Activated CD8-positive, alpha-beta memory T cell treated with anti-CD3 and anti-CD28 coated beads, Interleukin-2, amount 50 U/mL, for 1 hour (primary cell): ENCODE measurements around the gene PODNL1.

ENCODE experiments used
- DNase-seq: peaks from one replicate; pipeline ENCODE4 v3.0.0-alpha.2; 2020; ENCODE audit errors: extremely low read depth

Gene PODNL1

GRCh38 chr19:13958043-13958442, 19.8 kb upstream of the PODNL1 start:
- DNase-seq, result no peak

DNA sequence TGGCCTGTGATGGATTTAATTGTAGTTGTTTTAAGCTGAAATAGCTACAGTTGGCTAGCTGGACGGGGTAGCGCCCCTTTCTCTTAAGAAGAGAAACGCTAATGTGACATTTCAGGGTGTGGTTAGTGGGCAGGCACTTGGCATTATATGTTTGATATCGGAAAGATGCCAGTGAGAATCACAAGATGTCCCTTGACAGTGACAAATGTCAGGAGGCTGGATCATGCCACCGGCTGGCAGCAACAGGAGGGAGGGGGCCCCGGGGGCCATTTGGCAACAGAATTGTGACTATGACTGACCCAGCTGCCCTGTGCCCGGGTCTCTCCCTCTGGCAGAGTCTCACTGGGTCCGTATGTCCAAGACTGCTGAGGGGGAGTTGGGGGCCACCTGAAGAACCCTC, 18.8 kb upstream of the PODNL1 start:
- DNase-seq, result no peak

GRCh38 chr19:13956365-13956744, 18.1 kb upstream of the PODNL1 start:
- no peak for DNase-seq

GRCh38 chr19:13955662-13956364, 17.6 kb upstream of the PODNL1 start:
- DNase-seq, result no peak

- DNase-seq, result no peak
Measured at GRCh38 chr19:13954185-13954584, 16.0 kb upstream of the PODNL1 start.

GRCh38 chr19:13952931-13953531, 14.8 kb upstream of the PODNL1 start:
- no peak for DNase-seq

DNA sequence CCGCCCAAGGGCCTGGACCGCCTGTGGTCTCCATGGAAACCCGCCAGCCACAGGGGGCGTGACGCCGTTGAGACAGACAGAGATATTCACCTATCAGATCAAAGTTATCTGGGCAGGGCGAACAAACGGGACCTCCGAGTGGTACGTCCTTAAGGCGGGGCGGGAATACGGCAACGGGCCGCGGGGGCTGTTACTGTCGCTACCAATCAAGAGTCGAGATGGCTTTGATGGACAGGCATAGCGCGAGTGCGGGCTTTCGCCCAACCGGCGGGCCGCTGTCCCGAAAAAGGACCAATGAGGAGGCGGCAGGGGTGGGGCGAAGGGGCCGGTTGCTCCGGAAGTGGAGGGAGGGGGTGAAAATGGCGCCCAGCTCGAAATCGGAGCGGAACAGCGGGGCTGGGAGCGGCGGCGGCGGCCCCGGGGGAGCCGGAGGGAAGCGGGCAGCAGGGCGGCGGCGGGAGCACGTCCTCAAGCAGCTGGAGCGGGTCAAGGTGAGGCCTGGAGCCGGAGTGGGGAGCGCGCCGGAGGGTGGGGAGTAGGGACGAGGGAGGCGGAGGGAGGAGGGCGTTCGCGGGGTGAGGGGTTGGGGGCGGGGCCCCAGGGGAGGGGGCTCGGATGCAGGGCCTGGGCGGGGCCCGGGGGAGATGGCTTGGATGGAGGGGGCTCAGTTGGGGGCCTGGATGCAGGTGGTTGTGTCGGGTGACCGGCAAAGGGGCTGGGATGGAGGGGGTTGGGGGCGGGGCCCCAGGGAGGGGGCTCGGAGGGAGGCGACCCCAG, 14.1 kb upstream of the PODNL1 start, which contains the start of gene DCAF15:
DCAF15 (plus strand) TSS at position 356 of the 777 bp plus-strand sequence; CDS start at position 360, 4 bp downstream.
- DNase-seq, result peak; percentile 98

DNA sequence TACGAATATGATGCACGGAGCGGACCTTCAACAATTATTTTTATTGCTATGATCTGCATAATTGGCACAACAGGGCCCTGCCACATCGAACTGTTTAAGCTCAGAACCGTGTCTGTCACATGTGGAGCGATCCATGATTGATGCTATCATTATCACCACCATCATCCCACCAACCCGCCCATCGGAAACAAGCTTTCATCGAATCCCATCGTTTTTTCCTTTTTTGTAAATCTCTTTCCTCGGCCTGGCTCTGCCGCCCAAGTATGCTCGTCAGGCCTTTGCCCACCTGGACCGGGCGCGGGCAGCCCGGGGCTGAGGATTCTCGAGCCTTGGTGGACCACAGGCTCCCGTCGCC, 13.6 kb upstream of the PODNL1 start:
- no peak for DNase-seq

- no peak for DNase-seq
Measured at GRCh38 chr19:13951043-13951442, 12.8 kb upstream of the PODNL1 start.

DNA sequence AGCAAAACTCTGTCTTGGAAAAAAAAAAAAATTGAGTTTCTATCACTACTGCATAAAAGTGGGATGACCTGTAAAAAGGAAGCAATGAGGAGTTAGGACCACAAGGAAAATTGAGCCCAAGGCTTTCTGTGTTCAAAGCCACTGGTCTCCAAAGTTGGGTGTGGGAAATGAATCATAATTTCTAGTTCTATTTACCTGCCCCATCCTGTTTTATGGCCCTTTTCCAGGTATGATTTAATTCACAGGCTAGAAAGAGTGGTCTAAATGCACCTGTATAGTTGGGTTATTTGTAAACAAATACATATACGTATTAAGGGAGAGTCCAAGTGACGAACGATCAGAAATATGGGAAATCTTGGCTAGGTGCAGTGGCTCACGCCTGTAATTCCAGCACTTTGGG, 8.2 kb upstream of the PODNL1 start:
- DNase-seq, result no peak

DNA sequence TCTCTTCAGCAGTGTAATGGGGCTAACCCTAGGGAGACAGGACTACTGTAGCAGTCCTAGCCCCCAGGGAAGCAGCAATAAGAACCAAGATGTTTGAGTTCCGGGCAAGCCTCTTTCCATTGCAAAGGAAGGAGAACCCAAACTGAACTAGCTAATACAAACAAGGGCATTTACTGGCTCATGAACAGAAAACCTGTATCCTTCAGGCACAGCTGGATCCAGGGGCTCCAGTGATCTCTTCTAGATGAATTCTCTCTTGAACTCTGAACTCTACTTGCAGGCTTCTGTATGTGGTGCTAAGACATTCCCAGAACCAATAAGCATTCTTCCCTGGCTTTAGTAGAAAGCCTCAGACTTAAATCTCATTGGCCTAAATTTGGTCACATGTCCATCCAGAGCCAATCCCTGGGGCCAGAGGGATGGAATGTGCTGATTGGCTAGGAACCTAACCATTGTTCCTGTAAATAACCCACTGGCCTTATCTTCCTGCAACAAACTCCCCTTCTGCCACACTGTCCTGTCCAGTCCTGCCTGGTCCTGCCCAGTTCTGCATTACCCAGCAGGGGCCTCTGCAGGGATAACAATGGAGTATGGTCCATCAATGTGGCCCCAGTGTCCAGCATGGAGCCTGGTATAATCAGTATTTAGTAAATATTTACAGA, 3.9 kb upstream of the PODNL1 start:
- DNase-seq, result no peak

DNA sequence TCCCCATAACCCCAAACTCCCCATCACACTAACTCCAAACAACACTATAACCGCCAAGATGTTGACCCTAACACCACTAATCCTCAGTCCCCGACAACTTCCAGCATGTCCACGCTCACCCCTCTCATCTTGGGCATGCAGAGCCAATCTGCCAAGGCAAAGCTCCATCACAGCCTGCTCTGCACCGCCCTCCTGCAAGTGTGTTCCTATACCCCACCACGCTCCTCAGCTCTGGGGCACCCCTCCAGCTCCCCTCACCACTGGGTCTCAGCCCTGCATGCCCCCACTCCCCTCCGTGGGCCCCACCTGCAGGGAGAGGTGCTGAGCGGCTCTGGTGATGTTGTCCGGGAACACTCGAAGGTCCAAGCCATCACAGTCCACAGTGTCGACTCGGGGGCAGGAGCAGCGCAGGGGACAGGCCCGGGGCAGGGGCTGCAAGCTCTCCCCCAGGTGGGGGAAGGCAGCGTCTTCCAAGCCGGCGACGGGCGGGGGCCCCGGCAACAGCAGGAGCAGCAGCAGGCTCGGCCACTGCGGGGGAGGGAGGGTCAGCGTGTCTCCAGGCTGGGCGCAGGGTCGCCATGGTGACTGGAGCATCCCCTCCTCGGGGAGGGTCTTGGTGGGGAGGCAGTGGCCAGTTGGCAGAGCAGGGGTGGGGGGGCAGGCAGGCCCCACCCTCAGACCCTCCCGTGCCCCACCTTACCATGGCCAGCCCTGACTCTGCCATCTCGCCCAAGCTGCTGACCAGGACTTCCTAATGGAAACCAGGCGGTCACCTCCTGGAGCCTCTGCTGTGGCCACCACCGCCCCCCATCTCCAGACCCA, 527 bp downstream of the PODNL1 start:
- DNase-seq, result no peak

DNA sequence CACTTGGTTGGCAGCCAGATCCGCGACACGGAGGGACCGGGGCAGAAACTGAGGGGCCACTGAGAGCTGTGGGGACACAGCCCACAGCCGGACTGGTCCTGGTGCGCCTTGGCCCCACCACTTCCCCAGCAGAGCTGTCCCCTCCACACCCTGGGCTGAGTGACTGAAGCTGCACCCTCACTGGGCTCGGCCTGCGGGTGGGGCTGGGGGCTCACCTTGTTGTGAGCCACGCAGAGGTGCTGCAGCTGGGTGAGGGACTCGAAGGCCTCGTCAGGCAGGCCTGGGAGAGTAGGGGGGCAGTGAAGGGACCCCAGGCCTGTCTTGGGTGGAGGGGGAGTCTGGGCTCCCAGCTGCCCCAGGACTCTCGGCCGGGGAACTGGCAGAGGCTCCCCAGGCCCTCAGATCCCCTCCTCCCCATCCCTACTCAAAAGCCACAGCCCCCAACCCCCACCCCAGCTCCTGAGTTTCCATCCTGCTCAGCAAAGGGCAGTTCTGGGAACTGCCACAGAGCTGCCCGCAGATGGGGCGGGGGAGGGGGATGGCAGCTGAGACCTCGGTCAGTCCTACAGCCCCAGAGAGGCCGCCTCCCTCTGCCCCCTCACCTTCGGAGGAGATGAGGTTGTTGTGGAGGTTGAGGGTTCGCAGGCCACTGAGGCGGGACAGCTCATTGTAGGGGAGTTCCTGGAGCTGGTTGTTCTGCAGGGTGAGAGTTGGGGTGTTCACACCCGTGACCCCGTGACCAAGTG, 2.3 kb downstream of the PODNL1 start:
- no peak for DNase-seq

DNA sequence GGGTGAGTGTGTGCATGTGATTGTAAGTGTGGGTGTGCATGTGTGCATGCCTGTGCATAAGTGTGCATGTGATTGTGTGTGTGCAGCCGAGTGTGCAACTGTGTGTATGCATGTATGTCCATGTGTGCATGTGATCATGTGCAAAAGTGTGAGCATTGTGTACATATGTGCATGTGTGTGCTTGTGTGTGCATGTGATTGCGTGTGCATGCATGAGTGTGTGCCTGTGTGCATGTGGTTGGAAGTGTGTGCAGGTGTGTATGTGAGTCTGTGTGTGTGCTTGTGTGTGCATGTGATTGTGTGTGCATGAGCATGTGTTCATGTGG, 3.5 kb downstream of the PODNL1 start:
- no peak for DNase-seq

GRCh38 chr19:13932911-13933393, 5.3 kb downstream of the PODNL1 start:
- DNase-seq, result no peak

- no peak for DNase-seq
Measured at GRCh38 chr19:13932149-13932637, 6.0 kb downstream of the PODNL1 start.

DNA sequence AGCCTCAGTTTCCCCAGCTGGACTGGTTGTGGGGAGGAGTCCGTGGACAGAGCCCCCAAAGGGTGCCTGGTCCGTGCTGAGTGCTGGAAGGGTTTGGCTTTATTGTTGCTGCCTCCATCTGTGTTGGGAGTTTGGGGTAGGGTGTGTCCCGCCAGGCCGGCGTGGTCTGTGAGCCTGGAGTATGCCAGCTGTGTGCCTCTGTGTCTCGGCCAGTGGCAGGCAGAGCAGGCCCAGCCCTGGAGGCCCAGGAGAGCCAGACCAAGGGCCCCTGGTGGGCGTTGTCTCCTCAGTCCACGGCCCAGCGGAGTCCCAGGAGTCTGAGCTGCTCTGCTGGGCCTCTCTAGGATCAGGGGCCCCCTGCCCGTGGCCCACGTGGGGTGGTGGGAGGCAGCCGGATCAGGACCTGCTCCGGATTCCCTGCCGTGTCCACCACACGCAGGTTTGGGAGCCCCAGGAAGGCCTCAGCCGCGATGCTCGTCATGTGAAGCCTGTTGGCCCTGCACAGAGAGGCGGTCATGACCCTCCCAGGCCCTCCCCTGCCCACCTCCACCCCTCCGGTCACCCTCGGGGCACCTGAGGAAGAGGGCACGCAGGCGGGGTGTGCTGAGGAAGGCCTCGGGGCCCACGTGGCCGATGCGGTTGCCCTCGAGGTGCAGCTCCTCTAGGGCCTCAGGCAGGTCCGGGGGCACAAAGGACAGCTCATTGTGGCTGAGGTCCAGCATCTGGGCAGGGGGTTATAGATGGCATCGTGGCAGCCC, 6.6 kb downstream of the PODNL1 start:
- DNase-seq, result no peak

DNA sequence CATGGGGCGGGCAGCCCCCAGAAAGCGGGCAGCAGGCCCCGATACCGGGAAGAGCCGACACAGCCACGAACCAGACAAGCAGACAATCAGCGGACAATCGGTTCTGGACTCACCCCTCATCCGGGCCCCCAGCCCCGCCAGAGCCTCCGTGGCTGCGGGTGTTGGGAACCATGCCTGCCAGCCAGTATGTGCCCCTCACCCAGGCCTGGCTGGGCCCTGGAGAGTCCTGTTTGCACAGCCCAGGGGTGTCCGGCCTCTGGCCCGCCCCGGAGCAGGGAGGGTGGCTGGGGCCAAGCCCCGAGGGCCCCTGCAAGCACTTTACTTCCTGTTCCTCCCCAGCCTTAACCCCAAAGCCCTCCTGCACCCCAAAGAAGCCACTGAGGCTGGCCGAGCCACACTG, 7.8 kb downstream of the PODNL1 start:
- no peak for DNase-seq

DNA sequence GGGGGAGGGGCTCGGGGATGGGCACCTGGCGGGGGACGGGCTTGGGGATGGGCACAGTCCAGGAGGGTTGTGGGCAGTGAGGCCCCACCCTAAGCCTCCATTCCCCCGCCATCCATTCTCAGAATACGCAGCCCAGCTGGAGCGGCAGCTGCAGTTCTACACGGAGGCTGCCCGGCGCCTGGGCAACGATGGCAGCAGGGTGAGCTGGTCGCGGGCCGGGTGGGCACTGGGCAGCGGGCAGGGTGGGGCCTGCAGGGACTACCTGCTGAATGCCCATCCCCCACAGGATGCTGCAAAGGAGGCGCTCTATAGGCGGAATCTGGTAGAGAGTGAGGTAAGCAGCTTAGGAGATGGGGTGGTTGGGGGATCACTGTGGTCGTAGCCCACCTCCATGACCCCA, 8.3 kb downstream of the PODNL1 start:
- DNase-seq, result no peak

GRCh38 chr19:13929340-13929739, 8.9 kb downstream of the PODNL1 start:
- DNase-seq, result no peak
